HepG2 (cell line): ENCODE results near the gene SLC25A44. TPM values are rescaled to one million over a fixed set of nuclear protein-coding genes. Genes with fewer than 3 reads are reported as not detected.
A peak's percentile ranks its signal among the peaks of the same experiment; 100 is the strongest.
"Not testable (repeated sequence)": the region's sequence is repeated elsewhere in the genome, so short reads cannot be mapped to it uniquely, and the experiment has no call there.

Source experiments
- DMAP1 ChIP-seq: IDR thresholded peaks from 2 replicates; pipeline ENCODE4 v1.6.1; 2016
- FOXA3 ChIP-seq: IDR thresholded peaks from 2 replicates; pipeline ENCODE4 v1.6.1; 2016; ENCODE audit warnings: missing genetic modification reagents, missing compliant biosample characterization
- FOXP1 ChIP-seq, 2 experiments: fragments of 450-650 bp in 1 of 2; IDR thresholded peaks; 2 replicates each; pipeline ENCODE4 v1.6.1; 2017 to 2018; ENCODE audit warnings: antibody characterized with exemption in 1 of 2
- SOX13 ChIP-seq, 3 experiments: fragments of 450-650 bp in 1 of 3; sonication (generic) in 1 of 3; formaldehyde crosslinking in 1 of 3; IDR thresholded peaks in 2 of 3; conservative IDR thresholded peaks in 1 of 3; 2 replicates each; pipeline versions ENCODE4 v1.5.0 to v1.6.1; 2016 to 2020; ENCODE audit warnings: antibody characterized with exemption in 1 of 3, mild to moderate bottlenecking in 1 of 3, missing compliant biosample characterization in 1 of 3, missing genetic modification reagents in 1 of 3, moderate library complexity in 1 of 3
- TBX2 ChIP-seq: sonication (generic); formaldehyde crosslinking; IDR thresholded peaks from 2 replicates; pipeline ENCODE4 v1.5.0; 2020; ENCODE audit warnings: missing genetic modification reagents, mild to moderate bottlenecking, borderline replicate concordance
- THAP11 ChIP-seq: IDR thresholded peaks from 2 replicates; pipeline ENCODE4 v1.6.1; 2016; ENCODE audit warnings: missing biosample characterization, missing genetic modification reagents
- ZBTB25 ChIP-seq: IDR thresholded peaks from 2 replicates; pipeline ENCODE4 v1.6.1; 2018; ENCODE audit warnings: missing genetic modification reagents
- polyA plus RNA-seq, 8 experiments: library from polyadenylated mRNA; depleted of rRNA in 3 of 8; stranded (reverse) in 7 of 8; unstranded in 1 of 8; fragments of >200 nt; fragmentation: Illumina TruSeq in 4 of 8; extraction: Trizol in 4 of 8; gene quantifications; 2 replicates each; pipeline versions ENCODE4 v1.2.1 to v1.2.3, GENCODE V29; 2011 to 2016; ENCODE audit warnings: low read depth in 4 of 8, missing spikeins in 1 of 8, mixed read lengths in 1 of 8; ENCODE audit not compliant: insufficient read depth in 1 of 8
- total RNA-seq, 5 experiments: library from RNA; depleted of rRNA; stranded (reverse); fragments of >200 nt; fragmentation: Illumina TruSeq; extraction: Trizol; gene quantifications; 2 replicates each; pipeline ENCODE4 v1.2.3, GENCODE V29; 2016; ENCODE audit warnings: low read depth in 1 of 5
- TF ChIP-seq, protein P1 (sequence below): sonication (generic); formaldehyde crosslinking; conservative IDR thresholded peaks from 2 replicates; pipeline ENCODE4 v1.4.0; 2020; ENCODE audit warnings: mild to moderate bottlenecking, missing genetic modification reagents, moderate library complexity
- TF ChIP-seq, protein P2 (sequence below): sonication (generic); formaldehyde crosslinking; IDR thresholded peaks from 2 replicates; pipeline ENCODE4 v1.4.0; 2020; ENCODE audit warnings: missing genetic modification reagents

SLC25A44 gene
- total and polyA plus RNA-seq, 2 of the 13 experiments (the other 11 are each of a cell fraction or from before 2014, with no cell fraction given): 10.7 to 13.4 TPM

- TF ChIP-seq, protein P1, sequence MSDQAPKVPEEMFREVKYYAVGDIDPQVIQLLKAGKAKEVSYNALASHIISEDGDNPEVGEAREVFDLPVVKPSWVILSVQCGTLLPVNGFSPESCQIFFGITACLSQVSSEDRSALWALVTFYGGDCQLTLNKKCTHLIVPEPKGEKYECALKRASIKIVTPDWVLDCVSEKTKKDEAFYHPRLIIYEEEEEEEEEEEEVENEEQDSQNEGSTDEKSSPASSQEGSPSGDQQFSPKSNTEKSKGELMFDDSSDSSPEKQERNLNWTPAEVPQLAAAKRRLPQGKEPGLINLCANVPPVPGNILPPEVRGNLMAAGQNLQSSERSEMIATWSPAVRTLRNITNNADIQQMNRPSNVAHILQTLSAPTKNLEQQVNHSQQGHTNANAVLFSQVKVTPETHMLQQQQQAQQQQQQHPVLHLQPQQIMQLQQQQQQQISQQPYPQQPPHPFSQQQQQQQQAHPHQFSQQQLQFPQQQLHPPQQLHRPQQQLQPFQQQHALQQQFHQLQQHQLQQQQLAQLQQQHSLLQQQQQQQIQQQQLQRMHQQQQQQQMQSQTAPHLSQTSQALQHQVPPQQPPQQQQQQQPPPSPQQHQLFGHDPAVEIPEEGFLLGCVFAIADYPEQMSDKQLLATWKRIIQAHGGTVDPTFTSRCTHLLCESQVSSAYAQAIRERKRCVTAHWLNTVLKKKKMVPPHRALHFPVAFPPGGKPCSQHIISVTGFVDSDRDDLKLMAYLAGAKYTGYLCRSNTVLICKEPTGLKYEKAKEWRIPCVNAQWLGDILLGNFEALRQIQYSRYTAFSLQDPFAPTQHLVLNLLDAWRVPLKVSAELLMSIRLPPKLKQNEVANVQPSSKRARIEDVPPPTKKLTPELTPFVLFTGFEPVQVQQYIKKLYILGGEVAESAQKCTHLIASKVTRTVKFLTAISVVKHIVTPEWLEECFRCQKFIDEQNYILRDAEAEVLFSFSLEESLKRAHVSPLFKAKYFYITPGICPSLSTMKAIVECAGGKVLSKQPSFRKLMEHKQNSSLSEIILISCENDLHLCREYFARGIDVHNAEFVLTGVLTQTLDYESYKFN (CRISPR knock-in tag): peak; percentile 58; the same call in 1 of the 2 replicates
- TF ChIP-seq ZBTB25 (CRISPR knock-in tag) (0 out of 2 replicates have a peak, but pooled peaks have one; percentile 26), FOXP1 (CRISPR knock-in tag; IDR thresholded peaks at IDR 0.05) (peak; percentile 73; the same call in 1 of the 2 replicates), THAP11 (0 out of 2 replicates have a peak, but pooled peaks have one; percentile 13), TBX2 (CRISPR knock-in tag) (0 out of 2 replicates have a peak, but pooled peaks have one; percentile 8), SOX13 (CRISPR knock-in tag; conservative IDR thresholded peaks at IDR 0.05 in 1 of 2, IDR thresholded peaks at IDR 0.05 in 1 of 2) (peak in 1 of 2 experiments; percentile 80; a peak in 2 of 4 replicates), FOXA3 (CRISPR knock-in tag) (peak; percentile 40; the same call in 1 of the 2 replicates), DMAP1 (CRISPR knock-in tag) (peak; percentile 31; the same call in 1 of the 2 replicates)
- TF ChIP-seq FOXP1, SOX13 (IDR thresholded peaks at IDR 0.05): not testable (repeated sequence)
- TF ChIP-seq, protein P2, sequence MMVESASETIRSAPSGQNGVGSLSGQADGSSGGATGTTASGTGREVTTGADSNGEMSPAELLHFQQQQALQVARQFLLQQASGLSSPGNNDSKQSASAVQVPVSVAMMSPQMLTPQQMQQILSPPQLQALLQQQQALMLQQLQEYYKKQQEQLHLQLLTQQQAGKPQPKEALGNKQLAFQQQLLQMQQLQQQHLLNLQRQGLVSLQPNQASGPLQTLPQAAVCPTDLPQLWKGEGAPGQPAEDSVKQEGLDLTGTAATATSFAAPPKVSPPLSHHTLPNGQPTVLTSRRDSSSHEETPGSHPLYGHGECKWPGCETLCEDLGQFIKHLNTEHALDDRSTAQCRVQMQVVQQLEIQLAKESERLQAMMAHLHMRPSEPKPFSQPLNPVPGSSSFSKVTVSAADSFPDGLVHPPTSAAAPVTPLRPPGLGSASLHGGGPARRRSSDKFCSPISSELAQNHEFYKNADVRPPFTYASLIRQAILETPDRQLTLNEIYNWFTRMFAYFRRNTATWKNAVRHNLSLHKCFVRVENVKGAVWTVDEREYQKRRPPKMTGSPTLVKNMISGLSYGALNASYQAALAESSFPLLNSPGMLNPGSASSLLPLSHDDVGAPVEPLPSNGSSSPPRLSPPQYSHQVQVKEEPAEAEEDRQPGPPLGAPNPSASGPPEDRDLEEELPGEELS: peak; percentile 77
- TF ChIP-seq, all 625 proteins: peak for 23; not testable (repeated sequence) for 602
Observed at GRCh38 chr1:156182010-156182779, 11.7 kb upstream of the SLC25A44 start (continued).
